HepG2 (cell line): Measurements from ENCODE around the gene UCKL1. TPM values are rescaled to one million over a fixed set of nuclear protein-coding genes. Genes with fewer than 3 reads are reported as not detected.

Experiments used
- ATF7-NPFF ChIP-seq: sonication (generic); formaldehyde crosslinking; IDR thresholded peaks from 2 replicates; pipeline ENCODE4 v1.8.1; 2023; ENCODE audit warnings: mild to moderate bottlenecking, low read depth, missing genetic modification reagents, moderate library complexity
- ETV6 ChIP-seq: sonication (generic); formaldehyde crosslinking; conservative IDR thresholded peaks from 2 replicates; pipeline ENCODE4 v1.4.0; 2020; ENCODE audit warnings: missing genetic modification reagents
- FOXO1 ChIP-seq: sonication (generic); formaldehyde crosslinking; IDR thresholded peaks from 2 replicates; pipeline ENCODE4 v1.4.0; 2020; ENCODE audit warnings: missing genetic modification reagents
- IKZF1 ChIP-seq: fragments of 450-650 bp; IDR thresholded peaks from 2 replicates; pipeline ENCODE4 v1.7.1; 2016
- MED1 ChIP-seq: sonication (generic); formaldehyde crosslinking; IDR thresholded peaks from 2 replicates; pipeline ENCODE4 v1.4.0; 2020; ENCODE audit warnings: missing genetic modification reagents
- MIXL1 ChIP-seq: IDR thresholded peaks from 2 replicates; pipeline ENCODE4 v1.6.1; 2016
- NFYC ChIP-seq: IDR thresholded peaks from 2 replicates; pipeline ENCODE4 v1.6.1; 2016; ENCODE audit warnings: missing genetic modification reagents, missing compliant biosample characterization
- RELA ChIP-seq: sonication (generic); formaldehyde crosslinking; IDR thresholded peaks from 2 replicates; pipeline ENCODE4 v1.4.0; 2020; ENCODE audit warnings: missing genetic modification reagents
- SP140L ChIP-seq: sonication (generic); formaldehyde crosslinking; IDR thresholded peaks from 2 replicates; pipeline ENCODE4 v1.4.0; 2020; ENCODE audit warnings: missing genetic modification reagents, borderline replicate concordance
- SP4 ChIP-seq: sonication (generic); formaldehyde crosslinking; IDR thresholded peaks from 2 replicates; pipeline ENCODE4 v1.8.1; 2023; ENCODE audit warnings: mild to moderate bottlenecking, missing genetic modification reagents
- ZNF333 ChIP-seq: sonication (generic); formaldehyde crosslinking; IDR thresholded peaks from 2 replicates; pipeline ENCODE4 v1.4.0; 2020; ENCODE audit warnings: mild to moderate bottlenecking, missing genetic modification reagents, borderline replicate concordance
- ZNF335 ChIP-seq: sonication (generic); formaldehyde crosslinking; IDR thresholded peaks from 2 replicates; pipeline ENCODE4 v1.4.0; 2020; ENCODE audit warnings: missing genetic modification reagents
- ZNF431 ChIP-seq: sonication (generic); formaldehyde crosslinking; IDR thresholded peaks from 2 replicates; pipeline ENCODE4 v1.9.0; 2022; ENCODE audit warnings: missing genetic modification reagents, low read depth, mild to moderate bottlenecking, borderline replicate concordance
- ZNF501 ChIP-seq: sonication (generic); formaldehyde crosslinking; IDR thresholded peaks from 2 replicates; pipeline ENCODE4 v1.5.1; 2020; ENCODE audit warnings: mild to moderate bottlenecking, moderate library complexity, missing genetic modification reagents
- ZNF678 ChIP-seq: sonication (generic); formaldehyde crosslinking; IDR thresholded peaks from 2 replicates; pipeline ENCODE4 v1.4.0; 2020; ENCODE audit warnings: mild to moderate bottlenecking, missing genetic modification reagents
- ZNF709 ChIP-seq: sonication (generic); formaldehyde crosslinking; IDR thresholded peaks from 2 replicates; pipeline ENCODE4 v1.5.0; 2020; ENCODE audit warnings: mild to moderate bottlenecking, missing genetic modification reagents
- ZNF773 ChIP-seq: sonication (generic); formaldehyde crosslinking; IDR thresholded peaks from 2 replicates; pipeline ENCODE4 v1.4.0; 2020; ENCODE audit warnings: missing genetic modification reagents, borderline replicate concordance
- ZSCAN5A ChIP-seq: sonication (generic); formaldehyde crosslinking; IDR thresholded peaks from 2 replicates; pipeline ENCODE4 v1.8.0; 2022; ENCODE audit warnings: mild to moderate bottlenecking, missing genetic modification reagents, borderline replicate concordance
- polyA plus RNA-seq, 8 experiments: library from polyadenylated mRNA; depleted of rRNA in 3 of 8; stranded (reverse) in 7 of 8; unstranded in 1 of 8; fragments of >200 nt; fragmentation: Illumina TruSeq in 4 of 8; extraction: Trizol in 4 of 8; gene quantifications; 2 replicates each; pipeline versions ENCODE4 v1.2.1 to v1.2.3, GENCODE V29; 2011 to 2016; ENCODE audit warnings: low read depth in 4 of 8, missing spikeins in 1 of 8, mixed read lengths in 1 of 8; ENCODE audit not compliant: insufficient read depth in 1 of 8
- total RNA-seq, 5 experiments: library from RNA; depleted of rRNA; stranded (reverse); fragments of >200 nt; fragmentation: Illumina TruSeq; extraction: Trizol; gene quantifications; 2 replicates each; pipeline ENCODE4 v1.2.3, GENCODE V29; 2016; ENCODE audit warnings: low read depth in 1 of 5
- TF ChIP-seq, protein P1 (sequence below): sonication (generic); formaldehyde crosslinking; IDR thresholded peaks from 2 replicates; pipeline ENCODE4 v1.4.0; 2020; ENCODE audit warnings: missing genetic modification reagents, borderline replicate concordance

UCKL1 gene
- total and polyA plus RNA-seq, 2 of the 13 experiments (the other 11 are each of a cell fraction or from before 2014, with no cell fraction given): 50.2 to 126 TPM

GRCh38 chr20:63894358-63895201 is 61.6 kb downstream of the UCKL1 start, which contains the start of gene DNAJC5 (continued):
- TF ChIP-seq, protein P1, sequence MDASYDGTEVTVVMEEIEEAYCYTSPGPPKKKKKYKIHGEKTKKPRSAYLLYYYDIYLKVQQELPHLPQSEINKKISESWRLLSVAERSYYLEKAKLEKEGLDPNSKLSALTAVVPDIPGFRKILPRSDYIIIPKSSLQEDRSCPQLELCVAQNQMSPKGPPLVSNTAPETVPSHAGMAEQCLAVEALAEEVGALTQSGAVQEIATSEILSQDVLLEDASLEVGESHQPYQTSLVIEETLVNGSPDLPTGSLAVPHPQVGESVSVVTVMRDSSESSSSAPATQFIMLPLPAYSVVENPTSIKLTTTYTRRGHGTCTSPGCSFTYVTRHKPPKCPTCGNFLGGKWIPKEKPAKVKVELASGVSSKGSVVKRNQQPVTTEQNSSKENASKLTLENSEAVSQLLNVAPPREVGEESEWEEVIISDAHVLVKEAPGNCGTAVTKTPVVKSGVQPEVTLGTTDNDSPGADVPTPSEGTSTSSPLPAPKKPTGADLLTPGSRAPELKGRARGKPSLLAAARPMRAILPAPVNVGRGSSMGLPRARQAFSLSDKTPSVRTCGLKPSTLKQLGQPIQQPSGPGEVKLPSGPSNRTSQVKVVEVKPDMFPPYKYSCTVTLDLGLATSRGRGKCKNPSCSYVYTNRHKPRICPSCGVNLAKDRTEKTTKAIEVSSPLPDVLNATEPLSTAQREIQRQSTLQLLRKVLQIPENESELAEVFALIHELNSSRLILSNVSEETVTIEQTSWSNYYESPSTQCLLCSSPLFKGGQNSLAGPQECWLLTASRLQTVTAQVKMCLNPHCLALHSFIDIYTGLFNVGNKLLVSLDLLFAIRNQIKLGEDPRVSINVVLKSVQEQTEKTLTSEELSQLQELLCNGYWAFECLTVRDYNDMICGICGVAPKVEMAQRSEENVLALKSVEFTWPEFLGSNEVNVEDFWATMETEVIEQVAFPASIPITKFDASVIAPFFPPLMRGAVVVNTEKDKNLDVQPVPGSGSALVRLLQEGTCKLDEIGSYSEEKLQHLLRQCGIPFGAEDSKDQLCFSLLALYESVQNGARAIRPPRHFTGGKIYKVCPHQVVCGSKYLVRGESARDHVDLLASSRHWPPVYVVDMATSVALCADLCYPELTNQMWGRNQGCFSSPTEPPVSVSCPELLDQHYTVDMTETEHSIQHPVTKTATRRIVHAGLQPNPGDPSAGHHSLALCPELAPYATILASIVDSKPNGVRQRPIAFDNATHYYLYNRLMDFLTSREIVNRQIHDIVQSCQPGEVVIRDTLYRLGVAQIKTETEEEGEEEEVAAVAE (CRISPR knock-in tag): peak; percentile 65; the same call in 1 of the 2 replicates
- no peak for TF ChIP-seq IKZF1
- TF ChIP-seq NFYC (CRISPR knock-in tag): peak; percentile 46; the same call in 1 of the 2 replicates
- TF ChIP-seq MIXL1: 0 out of 2 replicates have a peak, but pooled peaks have one; percentile 54
- TF ChIP-seq ZNF335 (CRISPR knock-in tag): peak; percentile 33; the same call in 1 of the 2 replicates
- TF ChIP-seq ZNF709 (CRISPR knock-in tag): peak; percentile 86
- peak; percentile 71 for TF ChIP-seq MED1 (CRISPR knock-in tag)
- TF ChIP-seq ZSCAN5A: no peak
- peak; percentile 81 for TF ChIP-seq ETV6 (CRISPR knock-in tag)
- TF ChIP-seq ATF7-NPFF (CRISPR knock-in tag): no peak
- TF ChIP-seq ZNF333 (CRISPR knock-in tag): peak; percentile 7; the same call in 1 of the 2 replicates
- TF ChIP-seq FOXO1 (CRISPR knock-in tag): 0 out of 2 replicates have a peak, but pooled peaks have one; percentile 46
- no peak for TF ChIP-seq ZNF678 (CRISPR knock-in tag)
- TF ChIP-seq ZNF431 (CRISPR knock-in tag): peak; percentile 73; the same call in 1 of the 2 replicates
- 0 out of 2 replicates have a peak, but pooled peaks have one; percentile 25 for TF ChIP-seq SP140L (CRISPR knock-in tag)
- 0 out of 2 replicates have a peak, but pooled peaks have one; percentile 51 for TF ChIP-seq RELA
- TF ChIP-seq ZNF501 (CRISPR knock-in tag): peak; percentile 62
- TF ChIP-seq ZNF773: no peak
- peak; percentile 97 for TF ChIP-seq SP4
